ENCODE results near the gene AP3M1. TPM values are rescaled to one million over a fixed set of nuclear protein-coding genes. Genes with fewer than 3 reads are reported as not detected.
A peak's percentile ranks its signal among the peaks of the same experiment; 100 is the strongest.
"Not testable (repeated sequence)": the region's sequence is repeated elsewhere in the genome, so short reads cannot be mapped to it uniquely, and the experiment has no call there.

Gene AP3M1
- total RNA-seq, 6 experiments from 2014 or later: 16.2 to 22.4 (median 19.9) TPM

GRCh38 chr10:74150990-74151878 is 606 bp upstream of the AP3M1 start, which contains the start of gene ADK:
Gene ADK (plus strand): TSS chr10:74151221. CDS start chr10:74151279, 58 bp downstream.
- Histone ChIP-seq H3K9me3 (no peaks in the 10 kb centered on the region), H3K36me3 (no peaks in the 10 kb centered on the region), H3K27me3 (no peaks in the 10 kb centered on the region), H3K4me1 (peaks cover 0 to 23% (median 3%) of the 10 kb centered on the region in 4 donors), H3K4me3 (peak within 1 kb of the TSS; percentile 83 to 89 (median 88)), H3K27ac (peak within 1 kb of the TSS; percentile 82 to 95 (median 86))
- intact Hi-C loops (cut with DNase I): no loop called here
- peak; percentile 95 to 97 (median 96) for ATAC-seq
- TF ChIP-seq POLR2A (IDR thresholded peaks at IDR 0.05): peak; percentile 65
- TF ChIP-seq, protein P1, sequence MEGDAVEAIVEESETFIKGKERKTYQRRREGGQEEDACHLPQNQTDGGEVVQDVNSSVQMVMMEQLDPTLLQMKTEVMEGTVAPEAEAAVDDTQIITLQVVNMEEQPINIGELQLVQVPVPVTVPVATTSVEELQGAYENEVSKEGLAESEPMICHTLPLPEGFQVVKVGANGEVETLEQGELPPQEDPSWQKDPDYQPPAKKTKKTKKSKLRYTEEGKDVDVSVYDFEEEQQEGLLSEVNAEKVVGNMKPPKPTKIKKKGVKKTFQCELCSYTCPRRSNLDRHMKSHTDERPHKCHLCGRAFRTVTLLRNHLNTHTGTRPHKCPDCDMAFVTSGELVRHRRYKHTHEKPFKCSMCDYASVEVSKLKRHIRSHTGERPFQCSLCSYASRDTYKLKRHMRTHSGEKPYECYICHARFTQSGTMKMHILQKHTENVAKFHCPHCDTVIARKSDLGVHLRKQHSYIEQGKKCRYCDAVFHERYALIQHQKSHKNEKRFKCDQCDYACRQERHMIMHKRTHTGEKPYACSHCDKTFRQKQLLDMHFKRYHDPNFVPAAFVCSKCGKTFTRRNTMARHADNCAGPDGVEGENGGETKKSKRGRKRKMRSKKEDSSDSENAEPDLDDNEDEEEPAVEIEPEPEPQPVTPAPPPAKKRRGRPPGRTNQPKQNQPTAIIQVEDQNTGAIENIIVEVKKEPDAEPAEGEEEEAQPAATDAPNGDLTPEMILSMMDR (IDR thresholded peaks at IDR 0.05): peak in 3 of 4 donors; percentile 5 to 29 (median 19)
- DNase-seq: peak; percentile 99 to 100 (median 100)
- 0% methylated on average over 15 of the region's 57 CpGs for WGBS (ENCODE audit: insufficient coverage, low coverage, low lambda C conversion rate, missing lambda C conversion rate)

DNA sequence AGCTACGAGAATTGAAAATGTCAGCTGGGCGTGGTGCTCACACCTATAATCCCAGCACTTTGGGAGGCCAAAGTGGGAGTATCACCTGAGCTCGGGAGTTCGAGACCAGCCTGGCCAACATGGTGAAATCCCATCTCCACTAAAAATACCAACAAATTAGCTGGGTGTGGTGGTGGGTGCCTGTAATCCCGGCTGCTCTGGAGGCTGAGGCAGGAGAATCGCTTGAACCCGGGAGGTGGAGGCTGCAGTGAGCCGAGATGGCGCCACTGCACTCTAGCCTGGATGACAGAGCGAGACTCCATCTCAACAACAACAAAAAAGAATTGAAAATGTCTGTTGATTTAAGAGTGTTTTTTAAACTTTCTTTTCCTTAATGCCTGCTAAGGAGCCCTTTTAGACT is 3.6 kb downstream of the AP3M1 start:
- H3K4me1 ChIP-seq; H3K4me3 ChIP-seq; H3K27me3 ChIP-seq; intact Hi-C loops (cut with DNase I); H3K9me3 ChIP-seq; ATAC-seq; H3K36me3 ChIP-seq; H3K27ac ChIP-seq; DNase-seq: not testable (repeated sequence)
- WGBS (ENCODE audit: insufficient coverage, low coverage, low lambda C conversion rate, missing lambda C conversion rate): 96% methylated on average over 7 of the region's 10 CpGs

DNA sequence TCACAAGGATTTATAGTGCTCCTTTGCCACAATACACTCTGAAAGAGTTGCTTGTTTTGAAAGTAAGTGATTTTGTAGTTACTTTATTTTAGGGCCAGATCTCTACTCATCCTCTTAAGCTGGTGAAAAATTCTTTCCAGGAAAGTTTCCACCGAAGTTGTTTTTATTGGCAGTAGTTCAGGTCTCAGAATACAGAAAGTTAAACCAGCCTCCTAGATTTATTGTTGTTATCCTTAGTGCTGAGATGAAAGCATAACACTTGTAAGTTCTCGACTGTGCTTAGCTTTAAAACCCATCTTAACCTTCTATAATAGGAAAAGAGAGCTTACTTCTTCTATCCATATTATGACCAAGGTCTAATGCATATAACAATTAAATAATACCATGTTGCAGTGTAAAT is 5.5 kb downstream of the AP3M1 start:
- intact Hi-C loops (cut with DNase I): no loop called here
- no peaks in the 10 kb centered on the region for H3K27me3 ChIP-seq
- ATAC-seq (no peak), DNase-seq (no peak)
- no peaks in the 10 kb centered on the region for H3K9me3 ChIP-seq
- no peak overlapping the region for H3K4me3 ChIP-seq
- peaks cover 0 to 12% (median 4%) of the 10 kb centered on the region in 4 donors for H3K4me1 ChIP-seq
- H3K36me3 ChIP-seq: no peaks in the 10 kb centered on the region
- no peak for TF ChIP-seq POLR2A (IDR thresholded peaks at IDR 0.05)
- TF ChIP-seq, protein P1 (IDR thresholded peaks at IDR 0.05): no peak
- WGBS (ENCODE audit: insufficient coverage, low coverage, low lambda C conversion rate, missing lambda C conversion rate): 38% methylated on average over 2 of the region's 2 CpGs
- H3K27ac ChIP-seq: no peak overlapping the region

DNA sequence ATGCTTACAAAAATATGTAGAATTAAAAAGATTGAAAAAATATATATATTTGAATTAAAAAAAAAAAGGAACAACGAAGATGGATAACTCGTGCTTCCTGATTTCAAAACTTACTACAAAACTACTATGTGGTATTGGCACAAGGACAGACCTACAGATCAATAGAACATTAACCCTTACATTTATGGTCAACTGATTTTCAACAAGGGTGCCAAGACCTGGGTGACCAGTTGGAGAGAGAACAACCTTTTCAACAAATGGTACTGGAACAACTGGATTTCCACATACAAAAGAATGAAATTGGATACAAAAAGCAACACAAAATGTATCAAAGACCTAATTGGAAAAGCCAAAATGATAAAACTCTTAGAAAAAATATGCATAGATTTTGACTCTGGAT is 10.1 kb downstream of the AP3M1 start:
- ATAC-seq: peak; percentile 53 to 82 (median 69)
- H3K9me3 ChIP-seq: no peaks in the 10 kb centered on the region
- peaks cover 7 to 28% (median 12%) of the 10 kb centered on the region in 4 donors for H3K36me3 ChIP-seq
- no peak for DNase-seq
- no peak for TF ChIP-seq POLR2A (IDR thresholded peaks at IDR 0.05)
- TF ChIP-seq, protein P1 (IDR thresholded peaks at IDR 0.05): no peak
- no peak overlapping the region for H3K27ac ChIP-seq
- intact Hi-C loops (cut with DNase I): no loop called here
- H3K4me1 ChIP-seq: peaks cover 0 to 4% (median 2%) of the 10 kb centered on the region in 4 donors
- H3K4me3 ChIP-seq: no peak overlapping the region
- 11% methylated on average over 2 of the region's 2 CpGs for WGBS (ENCODE audit: insufficient coverage, low coverage, low lambda C conversion rate, missing lambda C conversion rate)
- no peaks in the 10 kb centered on the region for H3K27me3 ChIP-seq

- no peak for DNase-seq
- H3K9me3 ChIP-seq: no peaks in the 10 kb centered on the region
- no peaks in the 10 kb centered on the region for H3K27me3 ChIP-seq
- peak in 1 of 4 donors; percentile 32 for ATAC-seq
- no peak overlapping the region for H3K4me3 ChIP-seq
- intact Hi-C loops (cut with DNase I): no loop called here
- TF ChIP-seq POLR2A (IDR thresholded peaks at IDR 0.05): no peak
- TF ChIP-seq, protein P1 (IDR thresholded peaks at IDR 0.05): no peak
- peaks cover 0 to 4% (median 2%) of the 10 kb centered on the region in 4 donors for H3K4me1 ChIP-seq
- WGBS (ENCODE audit: insufficient coverage, low coverage, low lambda C conversion rate, missing lambda C conversion rate): 100% methylated on average over 1 of the region's 18 CpGs
- H3K27ac ChIP-seq: no peak overlapping the region
- H3K36me3 ChIP-seq: peaks cover 7 to 33% (median 13%) of the 10 kb centered on the region in 4 donors
These were observed 10.6 kb downstream of the AP3M1 start for GRCh38 chr10:74139981-74140380.

DNA sequence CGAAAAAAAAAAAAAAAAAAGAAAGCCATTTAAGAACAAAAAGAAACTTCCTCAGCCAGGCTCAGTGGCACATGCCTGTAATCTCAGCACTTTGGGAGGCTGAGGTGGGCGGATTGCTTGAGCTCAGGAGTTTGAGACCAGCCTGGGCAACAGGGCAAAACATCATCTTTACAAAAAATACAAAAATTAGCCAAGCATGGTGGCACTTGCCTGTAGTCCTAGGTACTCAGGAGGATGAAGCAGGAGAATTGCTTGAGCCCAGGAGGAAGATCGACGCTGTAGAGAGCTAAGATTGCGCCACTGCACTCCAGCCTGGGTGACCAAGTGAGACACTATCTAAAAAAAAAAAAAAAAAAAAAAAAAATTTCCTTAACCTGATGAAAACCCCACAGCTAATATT is 12.0 kb downstream of the AP3M1 start:
- ATAC-seq; H3K27ac ChIP-seq; DNase-seq; intact Hi-C loops (cut with DNase I); H3K4me1 ChIP-seq; H3K4me3 ChIP-seq; H3K9me3 ChIP-seq; H3K27me3 ChIP-seq: not testable (repeated sequence)
- peaks cover 7 to 42% (median 13%) of the 10 kb centered on the region in 4 donors for H3K36me3 ChIP-seq
- WGBS (ENCODE audit: insufficient coverage, low coverage, low lambda C conversion rate, missing lambda C conversion rate): 94% methylated on average over 5 of the region's 5 CpGs
